ENCODE measurements around the gene LOXL3. TPM values are rescaled to one million over a fixed set of nuclear protein-coding genes. Genes with fewer than 3 reads are reported as not detected.

Gene LOXL3, protein sequence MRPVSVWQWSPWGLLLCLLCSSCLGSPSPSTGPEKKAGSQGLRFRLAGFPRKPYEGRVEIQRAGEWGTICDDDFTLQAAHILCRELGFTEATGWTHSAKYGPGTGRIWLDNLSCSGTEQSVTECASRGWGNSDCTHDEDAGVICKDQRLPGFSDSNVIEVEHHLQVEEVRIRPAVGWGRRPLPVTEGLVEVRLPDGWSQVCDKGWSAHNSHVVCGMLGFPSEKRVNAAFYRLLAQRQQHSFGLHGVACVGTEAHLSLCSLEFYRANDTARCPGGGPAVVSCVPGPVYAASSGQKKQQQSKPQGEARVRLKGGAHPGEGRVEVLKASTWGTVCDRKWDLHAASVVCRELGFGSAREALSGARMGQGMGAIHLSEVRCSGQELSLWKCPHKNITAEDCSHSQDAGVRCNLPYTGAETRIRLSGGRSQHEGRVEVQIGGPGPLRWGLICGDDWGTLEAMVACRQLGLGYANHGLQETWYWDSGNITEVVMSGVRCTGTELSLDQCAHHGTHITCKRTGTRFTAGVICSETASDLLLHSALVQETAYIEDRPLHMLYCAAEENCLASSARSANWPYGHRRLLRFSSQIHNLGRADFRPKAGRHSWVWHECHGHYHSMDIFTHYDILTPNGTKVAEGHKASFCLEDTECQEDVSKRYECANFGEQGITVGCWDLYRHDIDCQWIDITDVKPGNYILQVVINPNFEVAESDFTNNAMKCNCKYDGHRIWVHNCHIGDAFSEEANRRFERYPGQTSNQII
- 1.0 and 1.1 TPM in 2 replicates for total RNA-seq

DNA sequence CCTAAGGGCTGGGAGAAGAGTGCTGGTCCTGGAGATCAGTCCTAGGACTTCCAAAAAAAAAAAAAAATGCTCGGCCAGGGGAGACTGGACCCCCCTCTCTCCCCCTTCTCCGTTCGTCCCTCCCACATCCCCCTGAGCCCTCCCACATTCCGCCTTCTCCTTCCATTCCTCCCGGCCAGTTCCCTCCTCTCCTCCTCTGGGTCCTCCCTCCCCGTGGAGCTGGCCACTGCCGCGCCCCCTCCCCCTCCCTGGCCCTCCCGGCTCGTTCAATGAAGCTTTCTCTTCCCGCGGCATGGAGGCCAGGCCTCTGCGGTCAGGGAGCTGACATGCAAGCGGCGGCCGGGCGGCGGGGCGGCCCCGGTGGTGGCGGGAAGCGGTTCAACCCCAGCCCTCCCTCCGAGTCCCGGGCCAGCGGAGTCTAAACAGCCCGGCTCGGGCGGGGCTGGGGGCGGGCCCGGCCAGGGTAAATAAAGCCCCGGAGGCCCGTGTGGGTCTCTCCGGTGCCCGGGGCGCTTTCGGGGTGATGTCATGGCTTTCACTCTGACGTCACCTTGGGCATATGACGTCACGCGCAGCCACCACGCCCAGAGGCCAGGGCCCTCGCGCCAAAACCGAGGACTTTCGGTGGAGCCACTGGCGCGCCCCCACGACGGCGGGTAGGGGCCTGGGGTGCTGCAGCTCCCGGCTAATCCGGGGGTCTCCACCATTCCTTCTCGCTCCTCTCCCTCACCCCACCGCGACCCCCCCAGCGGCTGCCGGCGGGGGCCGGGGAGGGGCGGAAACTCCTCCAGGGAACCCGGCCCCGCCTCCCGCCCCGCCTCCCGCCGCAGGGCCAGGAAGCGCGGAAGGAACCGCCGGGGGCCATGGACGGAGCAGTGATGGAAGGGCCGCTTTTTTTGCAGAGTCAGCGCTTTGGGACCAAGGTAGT is at the start of gene LOXL3, which contains the start of gene DOK1:
TSS of gene LOXL3 (minus strand) at position 51 of the 928 bp plus-strand sequence. CDS start 1,308 bp downstream, outside the sequence.
TSS of gene DOK1 (plus strand) at position 829 of the 928 bp plus-strand sequence. CDS start at position 864, 35 bp downstream.
- peak; percentile 53 for DNase-seq (ENCODE audit: low read depth)

DNA sequence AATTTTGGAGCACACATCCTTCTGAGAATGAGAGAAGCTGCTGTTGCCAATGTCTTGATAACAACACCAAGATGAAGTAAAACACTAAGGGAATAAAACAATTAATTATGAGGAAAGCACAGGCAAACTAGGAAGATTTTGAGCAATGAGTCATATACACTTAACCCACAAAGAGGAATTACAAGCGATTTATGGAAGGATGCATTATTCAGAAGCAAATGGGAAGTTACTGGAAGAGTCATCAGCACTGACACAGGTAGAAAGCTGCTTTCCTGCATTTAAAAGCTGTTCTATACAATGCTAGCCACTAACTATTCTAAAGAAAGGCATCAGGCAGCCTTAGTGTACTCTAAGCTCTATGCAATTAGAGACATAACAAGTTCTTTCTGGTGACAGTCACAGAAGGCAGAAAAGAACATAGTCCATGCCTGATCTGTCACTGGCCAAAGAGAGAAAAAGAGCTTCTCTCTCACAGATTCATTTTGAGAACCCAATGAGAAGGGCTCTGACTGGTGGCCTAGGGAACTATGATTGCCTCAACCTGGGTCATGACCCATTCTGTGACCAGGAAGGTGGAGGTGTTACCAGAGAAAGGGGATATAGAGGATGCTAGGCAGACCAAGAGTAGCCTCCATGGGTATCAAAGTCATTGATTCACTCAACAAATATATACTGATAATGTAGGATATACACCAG is 49.0 kb upstream of the LOXL3 start:
- peak; percentile 89 for DNase-seq (ENCODE audit: low read depth)

DNA sequence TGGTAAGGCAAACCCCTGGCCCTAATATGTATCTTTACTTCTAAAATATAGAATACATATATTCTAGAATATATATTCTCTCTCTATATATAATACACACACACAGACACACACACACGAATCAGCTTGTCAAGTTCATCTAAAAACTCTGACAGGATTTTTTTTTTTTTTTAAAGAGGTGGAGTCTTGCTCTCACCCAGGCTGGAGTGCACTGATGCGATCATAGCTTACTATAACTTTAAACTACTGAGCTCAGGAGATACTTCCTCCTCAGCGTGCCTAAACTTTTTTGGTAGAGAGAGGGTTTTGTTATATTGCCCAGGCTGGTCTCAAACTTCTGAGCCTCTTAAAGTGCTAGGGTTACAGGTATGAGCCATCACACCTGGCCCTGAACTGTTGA is 45.9 kb upstream of the LOXL3 start:
- DNase-seq (ENCODE audit: low read depth): no peak

DNA sequence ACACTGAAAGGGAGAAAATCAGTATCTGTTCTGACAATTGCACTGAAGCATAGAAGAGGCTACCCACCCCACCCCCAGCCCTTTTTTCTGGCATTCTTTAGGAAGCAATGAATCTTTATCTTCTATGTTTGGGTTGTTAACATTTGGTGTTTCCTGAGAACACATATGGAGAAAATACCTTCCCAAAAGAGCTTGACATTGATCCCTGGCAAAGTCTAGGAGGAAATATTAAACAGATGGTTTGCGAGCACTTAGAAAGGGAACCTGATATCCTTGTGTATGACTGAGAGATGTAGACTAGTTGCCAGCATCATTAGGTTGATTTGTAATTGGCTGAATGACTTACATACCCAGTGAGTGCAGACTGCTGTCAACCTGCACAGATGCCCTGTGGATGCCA is 43.7 kb upstream of the LOXL3 start:
- no peak for DNase-seq (ENCODE audit: low read depth)

DNA sequence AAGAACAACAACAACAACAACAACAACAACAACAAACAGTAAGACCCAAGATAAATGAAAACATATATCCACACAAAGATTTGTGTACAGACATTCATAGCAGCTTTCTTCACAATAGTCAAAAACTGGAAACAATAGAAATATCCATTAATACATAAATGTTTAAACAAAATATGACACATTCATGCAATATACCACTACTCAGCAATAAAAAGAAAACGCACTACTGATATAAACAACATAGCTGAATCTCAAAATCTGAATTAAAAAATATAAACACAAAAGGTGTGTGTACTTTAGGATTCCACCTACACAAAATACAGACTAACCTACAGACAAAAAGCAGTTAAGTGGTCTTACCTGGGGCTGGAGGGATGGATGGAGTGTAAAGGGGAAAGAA is 42.8 kb upstream of the LOXL3 start:
- no peak for DNase-seq (ENCODE audit: low read depth)

DNA sequence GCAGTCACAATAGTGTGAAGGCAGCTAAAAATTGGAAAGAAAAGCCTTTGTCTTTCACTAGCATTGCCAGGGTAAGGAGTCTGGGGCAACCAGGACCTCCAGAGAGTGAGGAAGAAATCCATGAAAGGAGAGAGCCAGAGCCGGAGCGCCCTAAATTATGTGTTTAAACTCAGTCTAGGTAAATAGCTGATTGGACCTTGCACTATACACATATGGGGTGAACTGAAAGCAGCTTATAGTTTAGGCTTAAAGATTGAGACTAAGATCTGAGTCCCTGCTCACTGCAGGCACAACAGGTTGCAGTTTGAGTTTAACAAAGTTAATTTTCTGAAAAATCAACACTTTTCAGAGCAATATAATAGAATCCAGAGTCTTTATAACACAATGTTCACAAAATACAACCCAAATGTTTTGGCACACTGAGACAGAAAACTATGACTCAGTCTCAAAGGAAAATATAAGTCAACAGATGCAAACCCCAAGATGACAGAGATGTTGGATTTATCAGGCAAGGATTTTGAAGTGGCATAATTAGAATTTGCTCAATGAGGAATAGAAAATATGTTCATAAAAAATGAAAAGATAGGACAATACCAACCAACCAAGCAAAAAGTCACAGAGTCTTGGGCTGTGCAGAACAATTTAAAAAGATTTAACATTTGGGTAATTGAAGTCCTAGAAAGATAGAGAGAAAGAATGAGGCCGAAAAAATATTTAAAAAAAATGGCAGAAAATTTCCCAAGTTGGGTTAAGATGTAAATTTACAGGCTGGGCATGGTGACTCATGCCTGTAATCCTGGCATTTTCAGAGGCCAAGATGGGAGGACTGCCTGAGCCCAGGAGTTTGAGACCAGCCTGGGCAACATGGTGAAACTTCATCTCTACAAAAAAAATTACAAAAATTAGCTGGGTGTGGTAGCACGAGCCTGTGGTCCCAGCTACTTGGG is 40.4 kb upstream of the LOXL3 start:
- no peak for DNase-seq (ENCODE audit: low read depth)

DNA sequence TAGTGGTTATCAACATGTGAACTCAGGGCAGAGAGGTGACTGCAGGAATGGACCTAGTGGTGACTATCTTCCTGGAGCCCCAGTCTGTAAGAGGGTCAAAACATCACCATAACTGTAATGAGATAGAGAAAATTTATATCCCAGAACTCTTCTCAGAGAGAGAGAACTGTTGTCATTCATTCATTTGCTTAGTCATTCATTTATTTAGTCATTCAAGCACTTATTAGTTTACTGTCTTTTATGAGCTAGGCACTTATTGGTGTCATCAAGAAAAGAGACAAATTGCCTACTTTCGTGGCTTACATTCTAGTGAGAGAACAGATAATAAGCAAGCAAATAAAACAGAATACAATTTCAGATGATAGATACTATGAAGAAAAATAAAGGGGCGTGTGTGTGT is 34.9 kb upstream of the LOXL3 start:
- DNase-seq (ENCODE audit: low read depth): no peak

DNA sequence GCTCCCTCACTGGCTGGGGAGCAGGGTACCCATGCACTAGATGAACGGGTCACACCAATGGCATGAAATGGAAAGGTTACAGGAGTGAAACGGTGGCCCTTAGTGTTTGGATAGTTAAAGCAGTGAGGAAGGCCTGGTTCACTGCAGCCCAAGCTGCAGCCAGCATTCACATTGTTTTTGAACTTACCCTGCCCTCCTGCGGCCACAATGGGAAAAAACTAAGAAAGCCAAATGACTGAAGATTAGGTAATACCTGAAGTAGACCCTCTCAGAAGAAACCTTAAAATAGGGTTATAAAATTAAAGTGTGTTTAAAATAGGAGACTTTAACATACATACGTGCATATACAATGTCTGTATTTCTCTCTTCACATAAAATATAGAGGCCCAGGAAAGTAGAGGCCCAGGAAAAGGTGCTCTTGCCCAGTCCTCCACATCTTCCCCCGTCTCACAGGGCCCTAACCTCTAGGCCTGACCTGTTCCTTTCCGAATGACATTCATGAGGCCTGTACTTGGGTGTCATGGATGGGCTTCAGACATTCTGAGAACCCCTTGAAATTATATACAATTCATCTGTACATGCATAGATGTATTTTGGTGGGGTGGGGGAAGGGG is 34.0 kb upstream of the LOXL3 start:
- DNase-seq (ENCODE audit: low read depth): peak; percentile 59

DNA sequence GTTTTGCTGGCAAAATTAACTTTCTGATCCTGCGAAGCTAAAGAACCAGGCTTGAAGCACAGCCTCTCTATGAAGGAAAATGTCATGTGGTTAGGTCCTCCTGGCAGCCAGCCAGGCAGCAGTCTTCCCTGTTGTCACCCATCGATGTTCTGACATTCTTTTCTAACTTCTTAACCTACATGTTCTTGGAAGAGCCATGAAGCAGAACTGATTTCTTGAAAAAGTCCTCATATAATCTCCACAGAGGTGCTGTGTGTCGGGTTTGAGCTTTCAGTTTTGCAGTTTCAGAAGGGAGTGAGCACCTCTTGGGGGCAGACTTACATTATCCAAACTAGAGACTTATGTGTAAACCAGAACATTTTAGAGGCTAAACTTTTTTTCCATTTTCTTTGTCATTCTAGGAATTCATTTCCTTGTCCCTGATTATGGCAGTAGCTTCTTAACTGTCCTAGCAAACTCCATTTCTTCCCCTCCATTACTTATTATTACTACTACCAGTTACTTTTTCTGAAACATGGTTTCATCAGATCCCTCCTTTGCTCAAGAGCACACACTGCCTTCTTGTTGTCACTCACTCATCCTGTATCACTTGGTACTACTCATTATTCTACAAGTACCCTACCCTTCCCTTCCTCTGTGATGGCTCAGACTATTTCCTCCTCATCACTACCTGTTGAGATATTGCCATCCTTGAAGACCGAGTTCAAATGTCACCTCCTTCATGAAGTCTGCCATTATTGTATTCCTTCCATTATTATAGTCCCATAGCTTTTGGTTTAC is 31.9 kb upstream of the LOXL3 start:
- peak; percentile 13 for DNase-seq (ENCODE audit: low read depth)

DNA sequence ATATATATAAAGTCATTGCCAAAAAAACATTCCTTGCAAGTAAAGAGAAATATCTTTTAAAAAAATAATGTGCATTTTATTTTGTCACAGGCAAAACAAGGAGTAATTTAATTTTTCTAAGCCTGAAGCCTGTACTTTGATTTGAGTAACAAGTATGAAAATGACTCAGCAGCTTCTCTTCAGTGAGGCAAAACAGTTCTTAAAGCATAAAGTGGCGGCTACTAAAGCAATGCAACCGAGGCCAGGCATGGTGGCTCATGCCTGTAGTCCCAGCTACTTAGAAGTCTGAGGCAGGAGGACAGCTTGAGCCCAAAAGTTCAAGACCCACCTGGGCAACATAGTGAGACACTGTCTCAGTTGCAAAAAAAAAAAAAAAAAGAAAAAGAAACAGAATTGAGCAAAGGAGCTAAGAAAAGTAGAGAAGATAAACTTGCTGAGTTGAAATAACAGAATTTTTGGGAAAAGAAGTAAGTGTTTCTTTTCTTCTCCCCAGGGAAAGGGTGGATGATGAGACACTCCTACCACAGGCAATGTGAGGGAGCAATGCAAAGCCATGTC is 30.4 kb upstream of the LOXL3 start:
- peak; percentile 63 for DNase-seq (ENCODE audit: low read depth)

DNA sequence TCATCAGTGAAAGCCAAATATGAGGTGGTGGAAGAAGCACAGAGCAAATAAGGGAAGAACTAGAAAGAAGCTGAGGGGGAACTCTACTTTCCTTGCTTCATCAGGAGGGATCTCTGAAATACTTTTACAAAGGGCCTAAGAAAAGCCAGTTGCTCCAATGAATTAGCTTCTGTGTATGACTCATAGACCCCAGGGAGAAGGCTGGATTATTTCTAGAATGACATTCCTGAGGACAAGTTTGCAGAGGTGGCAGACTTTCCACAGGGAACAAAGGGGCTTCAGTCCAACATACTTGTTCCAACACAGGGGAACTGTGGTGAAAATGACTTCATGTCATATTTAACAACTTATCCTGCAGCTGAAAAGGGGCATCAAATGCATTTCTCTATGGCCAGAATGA is 29.8 kb upstream of the LOXL3 start:
- peak; percentile 80 for DNase-seq (ENCODE audit: low read depth)

DNA sequence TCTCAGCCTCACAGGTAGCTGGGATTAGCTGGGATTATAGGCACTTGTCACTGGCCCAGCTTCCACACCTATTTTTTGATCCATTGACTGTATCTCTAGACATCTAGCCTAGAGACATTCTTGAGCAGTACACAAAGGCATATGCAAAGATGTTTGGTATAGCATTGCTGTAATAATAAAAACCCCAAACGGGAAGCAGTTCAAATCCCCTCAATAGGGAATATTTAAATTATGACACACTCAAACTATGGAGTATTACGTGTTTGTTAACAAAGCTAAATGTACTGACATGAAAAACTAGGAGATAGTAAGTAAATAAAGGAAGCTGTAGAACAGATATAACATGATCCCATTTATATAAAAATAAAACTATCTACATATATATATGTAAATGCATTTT is 28.4 kb upstream of the LOXL3 start:
- DNase-seq (ENCODE audit: low read depth): no peak

DNA sequence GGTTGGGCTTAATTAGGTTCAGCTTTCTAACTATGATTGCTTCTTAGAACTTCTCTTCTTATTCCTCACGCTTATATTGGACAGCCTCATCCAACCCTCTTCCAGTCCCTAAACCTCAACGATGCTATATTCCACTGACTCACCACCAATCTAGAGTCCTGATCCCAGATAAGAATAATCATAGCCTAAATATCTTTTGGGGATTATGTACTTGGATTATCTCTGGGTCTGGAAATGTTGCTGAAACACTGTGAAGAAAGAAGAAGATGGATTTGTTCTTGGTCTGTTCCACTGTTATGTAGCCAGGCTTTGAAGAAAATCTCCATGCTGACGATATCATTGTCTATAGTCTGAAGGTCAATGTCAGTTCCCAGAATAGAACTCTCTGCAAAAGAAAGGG is 27.7 kb upstream of the LOXL3 start:
- DNase-seq (ENCODE audit: low read depth): no peak

DNA sequence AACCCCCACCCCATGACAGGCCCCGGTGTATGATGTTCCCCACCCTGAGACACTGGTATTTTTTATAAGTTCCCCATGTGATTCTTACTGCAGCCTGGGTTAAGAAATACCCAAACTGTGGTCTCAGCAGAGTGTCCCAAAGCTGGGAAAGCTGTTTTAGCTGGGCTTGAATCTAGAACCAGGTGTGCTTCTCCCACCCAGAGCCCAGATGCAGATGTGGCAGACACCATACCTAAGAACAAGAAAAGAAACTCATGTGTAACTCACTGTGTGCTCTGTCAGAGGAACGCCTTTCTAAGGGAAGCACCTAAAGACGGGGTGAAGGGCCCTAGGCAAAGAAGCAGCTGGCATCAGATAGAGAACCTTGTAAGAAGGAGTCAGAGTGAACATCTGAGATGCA is 24.7 kb upstream of the LOXL3 start:
- no peak for DNase-seq (ENCODE audit: low read depth)

DNA sequence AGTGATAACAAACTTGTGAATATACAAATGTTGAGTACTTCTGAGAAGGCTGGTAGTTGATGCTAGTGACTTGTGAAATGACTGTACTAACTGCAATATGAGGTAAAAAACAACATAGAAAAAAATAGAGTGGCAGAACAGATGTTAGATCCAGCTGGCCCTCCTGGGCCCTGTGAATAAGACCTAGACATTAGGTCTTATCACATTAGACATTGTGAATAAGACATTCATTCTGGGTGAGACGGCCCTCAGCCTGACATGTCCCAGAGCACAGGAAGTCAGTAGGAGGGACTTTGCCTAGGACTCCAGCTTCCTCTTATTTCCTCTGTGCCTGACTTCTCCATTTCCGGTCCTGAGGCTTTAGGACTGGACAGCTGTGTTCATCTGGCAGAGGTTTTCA is 23.7 kb upstream of the LOXL3 start:
- DNase-seq (ENCODE audit: low read depth): no peak

DNA sequence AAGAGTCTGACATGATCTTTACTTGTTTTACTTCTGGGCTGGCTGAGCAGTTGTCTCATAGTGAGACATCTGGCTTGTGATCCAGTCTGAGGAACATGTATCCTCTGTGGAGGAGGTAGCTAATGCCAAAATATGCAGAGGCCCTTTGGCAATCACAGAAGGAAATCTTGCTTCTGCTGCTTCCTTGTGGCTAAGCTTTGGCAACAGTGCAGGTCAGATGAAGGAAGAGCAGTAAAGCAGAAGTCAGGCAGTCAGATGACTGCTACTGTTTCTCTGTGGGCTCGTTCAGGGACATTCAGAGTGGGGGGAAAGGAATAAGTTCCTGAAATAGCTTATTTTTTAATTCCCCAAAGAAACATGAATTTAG is 23.1 kb upstream of the LOXL3 start:
- DNase-seq (ENCODE audit: low read depth): no peak

DNA sequence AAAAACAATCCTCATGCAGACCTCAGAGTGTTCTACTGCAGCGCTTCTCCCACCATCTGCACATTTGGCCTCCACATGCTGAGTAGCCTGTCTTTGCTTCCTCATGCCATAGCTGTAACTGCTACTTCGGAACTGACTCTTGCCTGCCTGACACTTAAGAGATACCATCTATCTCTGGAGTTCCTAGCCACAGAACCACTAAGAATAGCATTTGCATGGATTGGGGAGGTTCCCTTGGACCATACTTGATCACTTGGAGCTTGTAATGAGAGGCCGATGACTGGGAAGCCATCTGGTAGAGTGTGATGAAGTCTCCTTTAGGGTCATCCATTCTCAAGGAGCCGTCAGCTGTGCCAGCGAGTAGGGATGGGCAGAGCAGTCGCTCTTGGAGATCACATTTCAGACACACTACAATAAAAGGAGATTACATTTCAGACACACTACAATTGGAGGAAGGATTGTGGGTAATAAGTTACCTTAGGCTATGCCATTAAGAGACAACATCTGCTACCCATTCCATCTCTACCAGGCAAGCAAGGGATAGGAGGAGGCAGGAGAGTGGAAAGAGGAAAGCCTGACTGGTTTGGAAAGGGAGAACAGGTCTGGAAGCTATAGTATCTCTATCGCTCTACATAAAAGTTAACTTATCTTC is 22.6 kb upstream of the LOXL3 start:
- DNase-seq (ENCODE audit: low read depth): no peak

DNA sequence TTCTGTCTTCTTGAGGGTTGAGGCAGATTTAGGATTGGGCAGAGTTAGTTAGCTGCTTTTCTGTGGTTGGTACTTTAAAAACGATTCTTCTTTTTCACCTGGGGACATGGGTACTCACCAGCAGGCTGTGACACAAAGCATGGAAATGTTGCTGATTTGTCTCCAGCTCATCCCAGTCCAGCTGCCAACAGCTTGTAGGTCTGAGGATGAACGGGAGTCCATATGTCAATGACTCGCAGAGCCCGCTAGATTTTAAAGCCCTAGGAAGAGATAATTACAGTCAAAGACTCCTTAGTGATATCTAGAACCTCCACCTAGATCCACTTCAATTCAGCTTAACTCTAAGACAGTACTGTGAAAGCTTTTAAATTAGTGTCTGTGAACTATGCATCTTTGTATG is 21.6 kb upstream of the LOXL3 start:
- DNase-seq (ENCODE audit: low read depth): no peak

All from renal cortical epithelial cell (primary cell).